K562 (cell line): ENCODE measurements around the gene TEX14. TPM values are rescaled to one million over a fixed set of nuclear protein-coding genes. Genes with fewer than 3 reads are reported as not detected.

ENCODE experiments used
- CBX3 ChIP-seq, 2 experiments: IDR thresholded peaks; 1 replicate in 1 of 2; 2 replicates in 1 of 2; pipeline ENCODE4 v1.6.1; 2012; ENCODE audit warnings: inconsistent platforms in 2 of 2, low read length in 2 of 2, borderline replicate concordance in 1 of 2, control low read depth in 1 of 2
- HMG20A ChIP-seq: fragments of 450-650 bp; formaldehyde crosslinking; conservative IDR thresholded peaks from 2 replicates; pipeline ENCODE4 v1.4.0; 2020; ENCODE audit warnings: mild to moderate bottlenecking, mixed read lengths
- KDM5B ChIP-seq: fragments of 200-600 bp; sonication (generic); IDR thresholded peaks from 2 replicates; pipeline ENCODE4 v1.6.1; 2012; ENCODE audit warnings: low read depth, mild to moderate bottlenecking, moderate library complexity, low read length, control low read depth, inconsistent platforms; ENCODE audit not compliant: insufficient replicate concordance
- MIER1 ChIP-seq: fragments of 450-650 bp; IDR thresholded peaks from 2 replicates; pipeline ENCODE4 v1.6.1; 2016; ENCODE audit warnings: antibody characterized with exemption, mild to moderate bottlenecking, low read depth
- SIRT6 ChIP-seq: IDR thresholded peaks from one replicate; pipeline ENCODE4 v1.6.1; 2012; ENCODE audit warnings: low read depth, mild to moderate bottlenecking, control low read depth, inconsistent platforms, low read length, moderate library complexity
- XRCC4 ChIP-seq: IDR thresholded peaks from one replicate; pipeline ENCODE4 v1.6.1; 2011; ENCODE audit not compliant: insufficient read depth, insufficient read length; ENCODE audit errors: extremely low read depth
- ZBTB2 ChIP-seq: fragments of 450-650 bp; IDR thresholded peaks from 2 replicates; pipeline ENCODE4 v1.6.1; 2016; ENCODE audit warnings: antibody characterized with exemption
- ZNF140 ChIP-seq: fragments of 250-450 bp; sonication (Bioruptor Pico); IDR thresholded peaks from 2 replicates; pipeline ENCODE4 v1.8.0; 2021; ENCODE audit warnings: moderate library complexity, mild to moderate bottlenecking, inconsistent platforms
- ZNF212 ChIP-seq: fragments of 450-650 bp; formaldehyde crosslinking; IDR thresholded peaks from 2 replicates; pipeline ENCODE4 v1.4.0; 2020; ENCODE audit warnings: mild to moderate bottlenecking
- polyA plus RNA-seq, 8 experiments: library from polyadenylated mRNA; depleted of rRNA in 4 of 8; stranded (reverse) in 5 of 8; unstranded in 3 of 8; fragments of >200 nt; fragmentation: Nextera tagmentation in 2 of 8; fragmentation: Illumina TruSeq in 1 of 8; extraction: Ambion mirVana in 2 of 8; extraction: Trizol in 1 of 8; gene quantifications; 2 replicates each; pipeline versions ENCODE4 v1.2.1 to v1.2.3, GENCODE V29; 2011 to 2014; ENCODE audit warnings: inconsistent platforms in 1 of 8, missing spikeins in 1 of 8
- total RNA-seq, 7 experiments: library from RNA; depleted of rRNA in 6 of 7; stranded (reverse); fragments of >200 nt in 6 of 7; fragmentation: Illumina TruSeq in 2 of 7; extraction: Trizol in 2 of 7; gene quantifications; 2 replicates each; pipeline versions ENCODE4 v1.2.1 to v1.2.3, GENCODE V29; 2011 to 2021; ENCODE audit warnings: low replicate concordance in 1 of 7
- TF ChIP-seq, protein P1 (sequence below), 2 experiments: fragments of 450-650 bp; IDR thresholded peaks; 2 replicates each; pipeline ENCODE4 v1.6.1; 2018; ENCODE audit warnings: mild to moderate bottlenecking in 2 of 2, low read depth in 1 of 2; ENCODE audit not compliant: partially characterized antibody in 2 of 2
- TF ChIP-seq, protein P2 (sequence below): fragments of 250-450 bp; sonication (Bioruptor Pico); IDR thresholded peaks from 2 replicates; pipeline ENCODE4 v1.5.0; 2021; ENCODE audit warnings: mild to moderate bottlenecking, borderline replicate concordance
- TF ChIP-seq, protein P3 (sequence below): fragments of 250-450 bp; sonication (Bioruptor Pico); IDR thresholded peaks from 2 replicates; pipeline ENCODE4 v1.5.0; 2020; ENCODE audit warnings: mild to moderate bottlenecking
- TF ChIP-seq, protein P4 (sequence below): fragments of 450-650 bp; formaldehyde crosslinking; IDR thresholded peaks from 2 replicates; pipeline ENCODE4 v1.4.0; 2022; ENCODE audit warnings: missing genetic modification characterization

TEX14 gene
- total and polyA plus RNA-seq, 9 of the 15 experiments (the other 6 are each of a cell fraction or from before 2014, with no cell fraction given), result 0.05 to 0.12 (median 0.09) TPM; not detected in 1

DNA sequence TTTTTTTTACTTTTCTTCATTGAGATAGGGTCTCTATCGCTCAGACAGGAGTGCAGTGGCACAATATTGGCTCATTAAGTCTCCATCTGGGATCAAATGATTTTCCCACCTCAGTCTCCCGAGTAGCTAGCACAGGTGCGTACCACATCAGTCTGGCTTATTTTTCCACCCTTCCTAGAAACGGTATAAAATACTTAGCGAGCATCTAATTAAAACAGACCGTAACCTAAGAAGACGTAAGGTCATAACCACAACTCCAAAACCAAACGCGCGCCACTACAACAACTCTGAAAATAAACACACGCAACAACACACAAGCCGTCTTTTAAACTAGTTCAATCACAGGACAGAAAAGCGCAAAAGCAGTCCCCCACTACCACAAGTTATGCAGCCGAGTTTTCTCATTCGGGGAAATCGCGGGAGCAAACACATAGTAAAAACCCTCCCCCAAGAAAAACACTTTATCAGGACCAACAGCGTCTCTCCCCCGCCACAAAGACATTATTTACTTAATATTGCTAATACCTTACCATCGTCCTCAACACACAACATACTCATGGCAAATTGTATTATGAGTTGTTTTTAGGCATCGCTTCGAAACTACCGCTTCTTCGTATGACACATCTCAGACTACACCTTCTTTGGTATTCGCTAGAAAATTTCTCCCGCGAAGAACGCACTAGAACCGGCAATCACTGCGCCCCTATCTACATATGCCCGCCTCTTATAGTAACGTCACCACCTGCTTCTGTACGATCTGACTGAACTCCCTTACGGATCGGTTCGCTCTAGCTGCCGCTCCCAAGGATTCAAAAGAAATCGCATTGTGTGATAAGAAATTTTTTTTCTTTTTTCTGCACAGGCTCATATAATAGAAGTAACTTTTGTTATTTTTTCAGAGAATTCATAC, 32.8 kb downstream of the TEX14 start (continued):
- TF ChIP-seq, protein P1, sequence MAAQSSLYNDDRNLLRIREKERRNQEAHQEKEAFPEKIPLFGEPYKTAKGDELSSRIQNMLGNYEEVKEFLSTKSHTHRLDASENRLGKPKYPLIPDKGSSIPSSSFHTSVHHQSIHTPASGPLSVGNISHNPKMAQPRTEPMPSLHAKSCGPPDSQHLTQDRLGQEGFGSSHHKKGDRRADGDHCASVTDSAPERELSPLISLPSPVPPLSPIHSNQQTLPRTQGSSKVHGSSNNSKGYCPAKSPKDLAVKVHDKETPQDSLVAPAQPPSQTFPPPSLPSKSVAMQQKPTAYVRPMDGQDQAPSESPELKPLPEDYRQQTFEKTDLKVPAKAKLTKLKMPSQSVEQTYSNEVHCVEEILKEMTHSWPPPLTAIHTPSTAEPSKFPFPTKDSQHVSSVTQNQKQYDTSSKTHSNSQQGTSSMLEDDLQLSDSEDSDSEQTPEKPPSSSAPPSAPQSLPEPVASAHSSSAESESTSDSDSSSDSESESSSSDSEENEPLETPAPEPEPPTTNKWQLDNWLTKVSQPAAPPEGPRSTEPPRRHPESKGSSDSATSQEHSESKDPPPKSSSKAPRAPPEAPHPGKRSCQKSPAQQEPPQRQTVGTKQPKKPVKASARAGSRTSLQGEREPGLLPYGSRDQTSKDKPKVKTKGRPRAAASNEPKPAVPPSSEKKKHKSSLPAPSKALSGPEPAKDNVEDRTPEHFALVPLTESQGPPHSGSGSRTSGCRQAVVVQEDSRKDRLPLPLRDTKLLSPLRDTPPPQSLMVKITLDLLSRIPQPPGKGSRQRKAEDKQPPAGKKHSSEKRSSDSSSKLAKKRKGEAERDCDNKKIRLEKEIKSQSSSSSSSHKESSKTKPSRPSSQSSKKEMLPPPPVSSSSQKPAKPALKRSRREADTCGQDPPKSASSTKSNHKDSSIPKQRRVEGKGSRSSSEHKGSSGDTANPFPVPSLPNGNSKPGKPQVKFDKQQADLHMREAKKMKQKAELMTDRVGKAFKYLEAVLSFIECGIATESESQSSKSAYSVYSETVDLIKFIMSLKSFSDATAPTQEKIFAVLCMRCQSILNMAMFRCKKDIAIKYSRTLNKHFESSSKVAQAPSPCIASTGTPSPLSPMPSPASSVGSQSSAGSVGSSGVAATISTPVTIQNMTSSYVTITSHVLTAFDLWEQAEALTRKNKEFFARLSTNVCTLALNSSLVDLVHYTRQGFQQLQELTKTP (IDR thresholded peaks at IDR 0.05; ENCODE audit: low read depth in 1 of 2, partially characterized antibody in 2 of 2), result peak; percentile 90 to 94
- TF ChIP-seq HMG20A (CRISPR knock-in tag), result peak; percentile 97
- TF ChIP-seq ZBTB2, result peak; percentile 56
- TF ChIP-seq ZNF212 (CRISPR knock-in tag), result peak; percentile 99
- TF ChIP-seq ZNF140 (CRISPR knock-in tag), result no peak; the same call in 1 of the 2 replicates
- peak; percentile 24; the same call in 1 of the 2 replicates for TF ChIP-seq MIER1
- TF ChIP-seq, protein P2, sequence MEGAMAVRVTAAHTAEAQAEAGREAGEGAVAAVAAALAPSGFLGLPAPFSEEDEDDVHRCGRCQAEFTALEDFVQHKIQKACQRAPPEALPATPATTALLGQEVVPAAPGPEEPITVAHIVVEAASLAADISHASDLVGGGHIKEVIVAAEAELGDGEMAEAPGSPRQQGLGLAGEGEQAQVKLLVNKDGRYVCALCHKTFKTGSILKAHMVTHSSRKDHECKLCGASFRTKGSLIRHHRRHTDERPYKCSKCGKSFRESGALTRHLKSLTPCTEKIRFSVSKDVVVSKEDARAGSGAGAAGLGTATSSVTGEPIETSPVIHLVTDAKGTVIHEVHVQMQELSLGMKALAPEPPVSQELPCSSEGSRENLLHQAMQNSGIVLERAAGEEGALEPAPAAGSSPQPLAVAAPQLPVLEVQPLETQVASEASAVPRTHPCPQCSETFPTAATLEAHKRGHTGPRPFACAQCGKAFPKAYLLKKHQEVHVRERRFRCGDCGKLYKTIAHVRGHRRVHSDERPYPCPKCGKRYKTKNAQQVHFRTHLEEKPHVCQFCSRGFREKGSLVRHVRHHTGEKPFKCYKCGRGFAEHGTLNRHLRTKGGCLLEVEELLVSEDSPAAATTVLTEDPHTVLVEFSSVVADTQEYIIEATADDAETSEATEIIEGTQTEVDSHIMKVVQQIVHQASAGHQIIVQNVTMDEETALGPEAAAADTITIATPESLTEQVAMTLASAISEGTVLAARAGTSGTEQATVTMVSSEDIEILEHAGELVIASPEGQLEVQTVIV (CRISPR knock-in tag), result peak; percentile 91
- no peak for TF ChIP-seq SIRT6
- peak; percentile 100 for TF ChIP-seq KDM5B
- TF ChIP-seq CBX3 (IDR thresholded peaks at IDR 0.05; ENCODE audit: borderline replicate concordance in 1 of 2, low read length in 2 of 2), result peak in 1 of 2 experiments; percentile 82; a peak in 1 of 3 replicates
- TF ChIP-seq, protein P3, sequence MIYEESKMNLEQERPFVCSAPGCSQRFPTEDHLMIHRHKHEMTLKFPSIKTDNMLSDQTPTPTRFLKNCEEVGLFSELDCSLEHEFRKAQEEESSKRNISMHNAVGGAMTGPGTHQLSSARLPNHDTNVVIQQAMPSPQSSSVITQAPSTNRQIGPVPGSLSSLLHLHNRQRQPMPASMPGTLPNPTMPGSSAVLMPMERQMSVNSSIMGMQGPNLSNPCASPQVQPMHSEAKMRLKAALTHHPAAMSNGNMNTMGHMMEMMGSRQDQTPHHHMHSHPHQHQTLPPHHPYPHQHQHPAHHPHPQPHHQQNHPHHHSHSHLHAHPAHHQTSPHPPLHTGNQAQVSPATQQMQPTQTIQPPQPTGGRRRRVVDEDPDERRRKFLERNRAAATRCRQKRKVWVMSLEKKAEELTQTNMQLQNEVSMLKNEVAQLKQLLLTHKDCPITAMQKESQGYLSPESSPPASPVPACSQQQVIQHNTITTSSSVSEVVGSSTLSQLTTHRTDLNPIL (CRISPR knock-in tag), result peak; percentile 97
- no peak for TF ChIP-seq XRCC4
- TF ChIP-seq, protein P4, sequence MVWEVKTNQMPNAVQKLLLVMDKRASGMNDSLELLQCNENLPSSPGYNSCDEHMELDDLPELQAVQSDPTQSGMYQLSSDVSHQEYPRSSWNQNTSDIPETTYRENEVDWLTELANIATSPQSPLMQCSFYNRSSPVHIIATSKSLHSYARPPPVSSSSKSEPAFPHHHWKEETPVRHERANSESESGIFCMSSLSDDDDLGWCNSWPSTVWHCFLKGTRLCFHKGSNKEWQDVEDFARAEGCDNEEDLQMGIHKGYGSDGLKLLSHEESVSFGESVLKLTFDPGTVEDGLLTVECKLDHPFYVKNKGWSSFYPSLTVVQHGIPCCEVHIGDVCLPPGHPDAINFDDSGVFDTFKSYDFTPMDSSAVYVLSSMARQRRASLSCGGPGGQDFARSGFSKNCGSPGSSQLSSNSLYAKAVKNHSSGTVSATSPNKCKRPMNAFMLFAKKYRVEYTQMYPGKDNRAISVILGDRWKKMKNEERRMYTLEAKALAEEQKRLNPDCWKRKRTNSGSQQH (CRISPR knock-in tag), result peak; percentile 100
